ENCODE results near the gene AACS. TPM values are rescaled to one million over a fixed set of nuclear protein-coding genes. Genes with fewer than 3 reads are reported as not detected.
"Not testable (repeated sequence)": the region's sequence is repeated elsewhere in the genome, so short reads cannot be mapped to it uniquely, and the experiment has no call there.

Gene AACS
- total RNA-seq, 1 donor from 2014 or later: 31.3 TPM

GRCh38 chr12:125100551-125101434 lies 35.6 kb downstream of the AACS start:
- TF ChIP-seq CTCF (IDR thresholded peaks at IDR 0.05): no peak
- H3K4me3 ChIP-seq: no peak overlapping the region
- ATAC-seq (no peak), DNase-seq (no peak)
- no peaks in the 10 kb centered on the region for H3K4me1 ChIP-seq
- no peak overlapping the region for H3K27ac ChIP-seq
- peaks cover 10% of the 10 kb centered on the region for H3K36me3 ChIP-seq
- no peaks in the 10 kb centered on the region for H3K9me3 ChIP-seq
- intact Hi-C loops (cut with DNase I): no loop called here
- H3K27me3 ChIP-seq: no peaks in the 10 kb centered on the region

- H3K4me3 ChIP-seq: no peak overlapping the region
- intact Hi-C loops (cut with DNase I): no loop called here
- no peaks in the 10 kb centered on the region for H3K4me1 ChIP-seq
- H3K9me3 ChIP-seq: no peaks in the 10 kb centered on the region
- no peak for TF ChIP-seq CTCF (IDR thresholded peaks at IDR 0.05)
- no peaks in the 10 kb centered on the region for H3K27me3 ChIP-seq
- peaks cover 20% of the 10 kb centered on the region for H3K36me3 ChIP-seq
- ATAC-seq: no peak
- no peak overlapping the region for H3K27ac ChIP-seq
- DNase-seq: no peak
Observed at GRCh38 chr12:125104982-125105381, 39.7 kb downstream of the AACS start.

- no peak overlapping the region for H3K4me3 ChIP-seq
- no peak for TF ChIP-seq CTCF (IDR thresholded peaks at IDR 0.05)
- H3K9me3 ChIP-seq: no peaks in the 10 kb centered on the region
- ATAC-seq: no peak
- intact Hi-C loops (cut with DNase I): no loop called here
- H3K36me3 ChIP-seq: peaks cover 20% of the 10 kb centered on the region
- no peaks in the 10 kb centered on the region for H3K4me1 ChIP-seq
- no peak overlapping the region for H3K27ac ChIP-seq
- no peaks in the 10 kb centered on the region for H3K27me3 ChIP-seq
- no peak for DNase-seq
Observed at GRCh38 chr12:125105600-125105999, 40.4 kb downstream of the AACS start.

- no peak overlapping the region for H3K27ac ChIP-seq
- H3K27me3 ChIP-seq: no peaks in the 10 kb centered on the region
- H3K9me3 ChIP-seq: no peaks in the 10 kb centered on the region
- intact Hi-C loops (cut with DNase I): no loop called here
- H3K36me3 ChIP-seq: peaks cover 10% of the 10 kb centered on the region
- H3K4me3 ChIP-seq: no peak overlapping the region
- DNase-seq: no peak
- no peaks in the 10 kb centered on the region for H3K4me1 ChIP-seq
- ATAC-seq: no peak
- no peak for TF ChIP-seq CTCF (IDR thresholded peaks at IDR 0.05)
Observed at GRCh38 chr12:125110641-125111360, 45.6 kb downstream of the AACS start.

GRCh38 chr12:125111403-125111802 lies 46.2 kb downstream of the AACS start:
- Histone ChIP-seq H3K9me3 (no peaks in the 10 kb centered on the region), H3K4me3 (no peak overlapping the region), H3K4me1 (no peaks in the 10 kb centered on the region), H3K36me3 (peaks cover 10% of the 10 kb centered on the region), H3K27ac (no peak overlapping the region), H3K27me3 (no peaks in the 10 kb centered on the region)
- DNase-seq: no peak
- intact Hi-C loops (cut with DNase I): no loop called here
- TF ChIP-seq CTCF (IDR thresholded peaks at IDR 0.05): no peak
- ATAC-seq: no peak

GRCh38 chr12:125112614-125113013 lies 47.4 kb downstream of the AACS start:
- H3K36me3 ChIP-seq: peaks cover 10% of the 10 kb centered on the region
- H3K27ac ChIP-seq; H3K4me1 ChIP-seq; ATAC-seq; H3K4me3 ChIP-seq; intact Hi-C loops (cut with DNase I); H3K9me3 ChIP-seq; H3K27me3 ChIP-seq; DNase-seq: not testable (repeated sequence)
